Pons (tissue), 1 donor: ENCODE measurements around the gene GPC5.
A peak's percentile ranks its signal among the peaks of the same experiment; 100 is the strongest.
"Not testable (repeated sequence)": the region's sequence is repeated elsewhere in the genome, so short reads cannot be mapped to it uniquely, and the experiment has no call there.

ENCODE experiments used
- DNase-seq: peaks from one replicate; pipeline ENCODE4 v3.0.0-alpha.2; 2016; ENCODE audit warnings: low spot score

The GPC5 gene

DNA sequence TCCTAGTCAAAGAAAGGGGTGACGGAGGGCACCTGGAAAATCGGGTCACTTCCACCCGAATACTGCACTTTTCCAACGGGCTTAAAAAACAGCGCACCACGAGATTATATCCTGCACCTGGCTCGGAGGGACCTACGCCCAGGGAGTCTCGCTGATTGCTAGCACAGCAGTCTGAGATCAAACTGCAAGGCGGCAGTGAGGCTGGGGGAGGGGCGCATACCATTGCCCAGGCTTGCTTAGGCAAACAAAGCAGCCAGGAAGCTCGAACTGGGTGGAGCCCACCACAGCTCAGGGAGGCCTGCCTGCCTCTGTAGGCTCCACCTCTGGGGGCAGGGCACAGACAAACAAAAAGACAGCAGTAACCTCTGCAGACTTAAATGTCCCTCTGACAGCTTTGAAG, 1354.3 kb downstream of the GPC5 start:
- not testable (repeated sequence) for DNase-seq

- DNase-seq: no peak
Observed at GRCh38 chr13:92761710-92762109, 1363.3 kb downstream of the GPC5 start.

GRCh38 chr13:92767468-92767867, 1369.0 kb downstream of the GPC5 start:
- no peak for DNase-seq

GRCh38 chr13:92768602-92769001, 1370.2 kb downstream of the GPC5 start:
- no peak for DNase-seq

- no peak for DNase-seq
Observed at GRCh38 chr13:92769046-92769445, 1370.6 kb downstream of the GPC5 start.

GRCh38 chr13:92775658-92776057, 1377.2 kb downstream of the GPC5 start:
- no peak for DNase-seq

DNA sequence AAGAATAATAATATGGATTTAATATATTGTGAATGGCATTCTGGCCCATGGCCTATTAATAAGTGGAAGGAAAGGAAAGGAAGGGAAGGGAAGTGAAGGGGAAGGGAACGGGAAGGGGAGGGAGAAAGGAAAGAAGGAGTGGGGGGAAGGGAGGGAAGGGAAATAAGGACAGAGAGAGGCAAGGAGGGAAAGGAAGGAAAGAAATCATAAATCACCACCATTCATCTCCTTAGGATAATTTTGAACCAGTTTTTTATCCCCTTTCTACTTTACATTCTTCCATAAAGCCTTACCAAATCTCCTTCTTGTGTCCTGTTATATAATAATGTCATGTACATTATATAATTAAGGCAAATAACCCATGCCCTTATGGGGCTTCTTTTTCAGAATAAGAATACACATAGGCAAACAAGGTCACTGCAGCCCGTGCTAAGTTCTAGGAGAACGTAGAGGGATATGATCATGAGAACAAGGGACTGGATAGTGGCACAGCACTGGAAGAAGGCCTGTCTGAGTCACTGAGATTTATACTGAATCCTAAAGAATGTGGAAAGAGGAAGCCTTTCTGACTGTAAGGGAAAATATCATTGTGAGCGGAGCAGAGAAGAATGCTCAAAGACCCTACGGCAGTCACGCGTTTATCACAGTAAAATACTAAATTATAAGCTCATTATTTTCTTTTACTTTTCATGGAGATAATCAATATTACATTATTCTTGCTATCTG, 1383.7 kb downstream of the GPC5 start:
- DNase-seq: no peak

DNA sequence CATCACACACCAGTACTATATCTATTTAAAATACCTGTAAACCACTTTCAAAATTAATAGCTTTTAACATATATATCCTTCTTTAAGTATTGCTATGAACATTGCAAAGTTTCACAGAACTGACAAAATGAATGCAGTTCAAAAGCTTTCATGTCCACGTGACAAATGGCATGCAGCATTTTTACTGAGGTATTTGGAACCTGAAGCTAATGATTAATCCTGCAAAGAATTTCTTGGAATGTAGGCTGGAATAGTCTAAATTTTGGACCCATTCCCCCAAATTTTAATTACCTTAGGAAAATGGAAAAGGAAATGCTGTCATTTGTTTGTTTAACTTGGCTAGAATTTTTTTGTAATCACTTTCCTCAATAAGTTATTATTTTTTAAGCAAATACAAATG, 1404.4 kb downstream of the GPC5 start:
- no peak for DNase-seq

DNA sequence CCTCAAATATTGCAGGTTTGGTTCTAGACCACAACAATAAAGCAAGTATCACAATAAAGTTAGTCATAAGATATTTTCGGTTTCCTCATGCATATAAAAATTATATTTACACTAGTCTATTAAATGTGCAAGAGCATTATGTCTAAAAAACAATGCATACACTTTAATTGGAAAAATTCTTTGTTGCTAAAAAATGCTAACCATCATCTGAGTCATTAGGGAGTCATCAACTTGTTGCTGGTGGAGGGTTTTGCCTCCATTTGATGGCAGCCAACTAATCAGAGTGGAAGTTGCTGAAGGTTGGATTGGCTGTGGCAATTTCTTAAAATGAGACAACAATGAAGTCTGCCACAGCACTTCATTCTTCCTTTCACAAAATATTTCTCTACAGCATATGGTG, 1405.9 kb downstream of the GPC5 start:
- no peak for DNase-seq

- no peak for DNase-seq
Observed at GRCh38 chr13:92804926-92805325, 1406.5 kb downstream of the GPC5 start.

GRCh38 chr13:92805766-92806165, 1407.3 kb downstream of the GPC5 start:
- DNase-seq: no peak

- no peak for DNase-seq
Observed at GRCh38 chr13:92806215-92806614, 1407.8 kb downstream of the GPC5 start.

- no peak for DNase-seq
Observed at GRCh38 chr13:92807353-92807752, 1408.9 kb downstream of the GPC5 start.

DNA sequence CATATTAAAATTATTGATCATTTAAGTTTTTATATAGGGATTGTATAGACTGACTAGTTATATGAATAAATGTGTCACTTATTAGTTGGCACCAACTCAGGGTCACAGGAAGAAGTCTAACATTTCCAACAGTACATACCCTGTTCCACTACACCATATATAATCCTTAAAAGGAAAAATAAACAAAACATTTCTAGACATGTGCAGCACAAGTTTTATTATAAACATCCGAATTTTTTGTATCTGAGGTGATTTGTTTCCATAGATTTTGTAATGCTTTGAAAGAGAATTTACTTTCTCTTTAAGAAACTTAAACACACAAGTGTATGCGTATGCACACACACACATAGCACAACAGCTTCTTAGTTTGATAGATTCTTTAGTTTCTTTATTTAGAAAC, 1409.5 kb downstream of the GPC5 start:
- DNase-seq: no peak

DNA sequence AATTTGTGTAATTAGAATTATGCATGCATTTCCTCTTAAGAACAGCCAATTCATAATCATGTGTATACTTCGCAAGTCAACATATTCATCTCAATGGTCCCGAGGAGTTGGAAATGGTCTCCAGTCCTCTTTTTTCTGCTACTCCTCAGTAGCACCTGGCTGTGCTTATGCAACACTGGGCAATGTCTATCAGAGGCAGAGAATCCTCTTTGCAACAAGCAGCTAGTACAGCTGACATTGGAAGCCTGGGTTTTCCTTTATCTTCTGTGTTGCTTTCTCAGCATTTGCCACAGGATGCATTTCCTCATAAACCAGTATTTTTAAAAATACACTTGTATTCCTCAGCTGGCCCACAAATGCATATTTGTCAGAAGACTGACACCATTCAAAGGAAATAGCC, 1422.9 kb downstream of the GPC5 start:
- DNase-seq: no peak

- DNase-seq: no peak
Observed at GRCh38 chr13:92823059-92823458, 1424.6 kb downstream of the GPC5 start.

DNA sequence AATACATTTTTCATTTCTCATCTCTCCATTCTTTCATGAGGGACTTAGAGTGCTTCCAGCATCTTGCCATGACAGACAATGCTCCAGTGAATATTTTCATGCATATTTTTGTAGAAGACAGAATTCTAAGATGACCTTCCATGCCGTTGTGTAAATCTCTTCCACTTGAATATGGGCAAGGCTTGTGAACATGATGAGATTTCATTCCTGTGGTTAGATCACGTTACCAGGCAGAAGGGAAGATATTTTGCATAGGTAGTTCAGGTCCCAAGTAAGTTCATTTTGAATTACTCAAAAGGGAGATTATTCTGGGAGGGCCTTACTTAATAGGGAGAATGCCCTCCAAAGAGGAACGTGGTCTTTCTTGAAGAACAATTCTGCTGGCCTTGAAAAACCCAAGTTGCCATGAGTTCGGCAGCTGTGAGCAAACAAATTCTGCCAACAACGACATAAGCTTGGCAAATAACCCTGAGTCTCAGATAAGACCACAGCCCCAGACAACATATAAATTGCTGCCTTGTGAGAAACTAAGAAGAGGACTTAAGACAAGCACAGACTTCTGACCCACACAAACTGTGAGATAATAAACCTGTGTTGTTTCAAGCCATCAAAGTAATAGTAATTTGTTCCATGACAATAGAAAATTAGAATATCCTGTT, 1427.6 kb downstream of the GPC5 start:
- DNase-seq: no peak

DNA sequence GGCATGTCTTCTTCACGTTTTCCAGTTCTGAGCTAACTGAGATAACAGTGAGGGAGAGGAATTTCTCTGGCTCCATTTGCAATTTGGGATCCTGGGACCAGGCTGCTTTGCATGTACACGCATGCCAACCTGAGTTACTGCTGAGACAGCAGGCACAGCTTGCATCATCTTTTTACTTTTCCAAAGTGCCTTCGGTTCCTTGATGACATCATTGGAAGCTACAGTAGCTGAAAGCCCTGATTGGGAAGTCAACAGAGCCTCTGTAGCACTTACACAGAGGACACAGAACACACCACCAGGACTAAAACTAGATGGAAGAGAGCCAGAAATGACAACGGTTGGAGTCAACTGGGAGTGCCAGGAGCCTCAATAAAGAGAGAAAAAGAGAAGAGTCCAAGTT, 1429.1 kb downstream of the GPC5 start:
- DNase-seq: no peak

DNA sequence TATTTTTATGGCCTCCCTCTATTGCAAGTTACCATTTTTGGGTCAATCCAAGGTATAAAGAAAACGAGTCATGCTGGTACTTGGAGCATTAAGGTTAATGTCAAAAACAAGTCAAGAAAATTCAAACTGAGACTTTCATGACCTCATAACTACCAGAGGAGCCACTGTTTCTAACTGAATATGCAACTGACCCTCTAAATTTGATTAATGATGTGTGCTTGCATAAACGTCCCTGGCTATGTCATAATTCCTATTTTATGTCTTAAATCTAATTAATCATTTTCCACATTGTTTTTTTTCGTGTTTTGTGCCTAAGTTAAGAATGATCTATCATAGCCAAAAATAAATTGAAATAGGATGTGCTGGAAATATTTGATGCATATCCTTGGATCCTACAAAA, 1431.5 kb downstream of the GPC5 start:
- no peak for DNase-seq

- DNase-seq: peak; percentile 54
Observed at GRCh38 chr13:92830821-92831220, 1432.4 kb downstream of the GPC5 start.

DNA sequence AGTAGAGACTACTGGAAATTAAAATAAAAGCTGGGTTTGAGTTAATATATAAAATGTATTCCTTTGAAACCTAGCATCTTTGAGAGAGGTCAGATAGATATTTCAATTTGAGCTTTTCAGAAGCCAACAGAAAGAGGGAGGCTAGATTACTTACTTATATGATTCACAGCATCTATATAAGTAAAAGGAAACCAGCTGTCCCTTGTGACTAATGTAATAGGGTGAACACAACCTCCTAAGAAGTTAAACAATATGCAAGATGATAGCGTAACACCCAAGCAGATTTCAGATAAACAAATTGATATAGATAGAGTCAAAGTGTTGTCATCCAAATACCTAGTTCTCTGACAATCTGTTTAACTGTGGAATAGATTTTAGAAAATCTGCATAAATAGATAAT, 1434.7 kb downstream of the GPC5 start:
- DNase-seq: no peak

- no peak for DNase-seq
Observed at GRCh38 chr13:92836171-92836570, 1437.8 kb downstream of the GPC5 start.

GRCh38 chr13:92838786-92839185, 1440.4 kb downstream of the GPC5 start:
- no peak for DNase-seq

GRCh38 chr13:92842145-92842544, 1443.7 kb downstream of the GPC5 start:
- no peak for DNase-seq
